NCI-H226 (cell line): Measurements from ENCODE around the gene PHLDA3.

ENCODE experiments used
- DNase-seq: peaks from one replicate; pipeline ENCODE4 v3.0.0-alpha.2; 2015

Gene PHLDA3

GRCh38 chr1:201468844-201469644 is at the start of gene PHLDA3:
Gene PHLDA3, minus strand, starts transcription at chr1:201469188. Its CDS starts 402 bp downstream, at chr1:201468786.
- DNase-seq, result peak; percentile 91

- DNase-seq, result no peak
Measured at GRCh38 chr1:201518071-201518470, 49.1 kb upstream of the PHLDA3 start.

DNA sequence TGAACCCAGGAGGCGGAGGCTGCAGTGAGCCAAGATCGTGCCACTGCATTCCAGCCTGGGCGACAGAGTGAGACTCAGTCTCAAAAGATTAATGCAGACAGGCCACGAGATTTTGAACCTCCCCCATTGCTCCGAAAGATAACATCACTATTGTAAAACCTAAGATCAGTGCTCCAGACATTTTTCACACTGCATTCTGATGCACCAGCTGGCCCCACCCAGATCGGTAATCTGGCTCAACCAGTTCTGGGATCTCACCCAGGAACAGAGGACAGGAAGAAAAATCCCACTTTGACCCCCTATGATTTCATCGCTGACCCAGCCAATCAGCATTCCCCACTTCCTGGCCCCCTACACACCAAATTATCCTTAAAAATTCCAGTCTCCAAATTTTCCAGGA is 48.6 kb upstream of the PHLDA3 start:
- peak; percentile 66 for DNase-seq

DNA sequence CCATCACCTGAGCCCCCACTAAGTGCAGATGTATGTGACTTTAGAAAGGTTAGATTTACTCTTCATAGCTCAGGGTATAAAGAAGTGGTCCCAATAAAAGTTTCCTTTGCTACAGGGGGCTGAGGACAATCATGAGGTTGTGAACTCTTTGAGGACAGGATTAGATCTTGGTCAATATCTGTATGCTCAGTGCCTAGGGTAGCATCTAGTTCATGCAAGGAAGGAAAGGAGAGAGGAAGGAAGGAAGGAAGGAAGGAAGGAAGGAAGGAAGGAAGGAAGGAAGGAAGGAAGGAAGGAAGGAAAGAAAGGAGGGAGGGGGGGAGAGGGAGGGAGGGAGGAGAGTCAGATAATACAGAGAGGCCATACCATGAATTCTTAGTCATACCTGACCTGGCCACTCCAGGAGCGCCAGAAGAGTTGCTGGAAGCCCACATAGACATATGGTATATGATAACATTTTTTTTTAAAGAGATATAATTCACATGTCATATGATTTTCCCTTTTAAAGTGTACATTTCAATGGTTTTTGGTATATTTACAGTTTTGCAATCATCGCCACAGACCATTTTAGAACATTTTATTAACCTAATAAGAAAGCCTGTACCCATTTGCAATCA is 47.6 kb upstream of the PHLDA3 start:
- no peak for DNase-seq

DNA sequence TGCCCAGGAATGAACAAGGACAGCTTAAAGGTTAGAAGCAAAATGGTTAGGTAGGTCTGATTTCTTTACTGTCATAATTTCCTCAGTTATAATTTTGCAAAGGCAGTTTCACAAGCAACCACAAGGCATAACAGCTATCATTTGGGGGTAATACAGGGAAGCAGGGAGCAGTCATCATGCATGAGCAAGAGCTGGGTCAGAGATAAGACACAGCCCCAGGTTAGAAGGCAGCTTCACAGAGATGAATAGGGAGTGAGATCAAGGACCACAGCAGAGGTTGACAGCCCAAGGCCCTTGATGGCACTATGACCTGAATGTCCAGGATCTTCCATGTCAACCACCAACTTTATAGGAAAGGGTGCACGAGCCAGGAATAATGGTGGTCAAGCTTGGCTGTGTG is 46.9 kb upstream of the PHLDA3 start:
- DNase-seq, result peak; percentile 79

- no peak for DNase-seq
Measured at GRCh38 chr1:201515062-201515750, 46.2 kb upstream of the PHLDA3 start.

GRCh38 chr1:201514466-201514865 is 45.5 kb upstream of the PHLDA3 start:
- no peak for DNase-seq

GRCh38 chr1:201513498-201514243 is 44.7 kb upstream of the PHLDA3 start:
- no peak for DNase-seq

- DNase-seq, result no peak
Measured at GRCh38 chr1:201511941-201512539, 43.1 kb upstream of the PHLDA3 start.

DNA sequence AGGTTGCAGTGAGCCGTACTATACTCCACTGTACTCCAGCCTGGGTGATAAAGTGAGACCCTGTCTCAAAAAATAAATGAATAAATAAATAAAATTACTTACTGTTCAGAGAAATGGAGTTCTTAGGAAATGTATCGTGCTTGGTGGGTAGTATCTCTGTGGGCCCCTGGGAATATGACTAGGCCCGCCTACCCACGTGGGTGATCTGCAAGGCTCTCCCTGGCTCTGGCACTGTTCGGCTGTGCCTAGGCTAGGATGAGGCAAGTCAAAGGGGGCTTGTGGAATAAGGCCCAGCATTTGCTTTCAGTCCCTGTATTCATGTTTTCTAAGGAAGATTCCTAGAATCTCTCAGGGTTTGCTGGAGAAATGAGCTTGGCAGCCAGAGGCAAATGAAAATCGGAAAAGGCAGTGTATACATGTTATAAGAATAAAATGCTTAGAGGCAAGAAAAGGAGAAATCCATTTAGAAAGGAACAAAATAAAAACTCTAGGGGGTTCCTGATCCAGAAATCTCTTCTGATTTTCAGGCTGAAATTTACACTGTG is 42.5 kb upstream of the PHLDA3 start:
- DNase-seq, result no peak

DNA sequence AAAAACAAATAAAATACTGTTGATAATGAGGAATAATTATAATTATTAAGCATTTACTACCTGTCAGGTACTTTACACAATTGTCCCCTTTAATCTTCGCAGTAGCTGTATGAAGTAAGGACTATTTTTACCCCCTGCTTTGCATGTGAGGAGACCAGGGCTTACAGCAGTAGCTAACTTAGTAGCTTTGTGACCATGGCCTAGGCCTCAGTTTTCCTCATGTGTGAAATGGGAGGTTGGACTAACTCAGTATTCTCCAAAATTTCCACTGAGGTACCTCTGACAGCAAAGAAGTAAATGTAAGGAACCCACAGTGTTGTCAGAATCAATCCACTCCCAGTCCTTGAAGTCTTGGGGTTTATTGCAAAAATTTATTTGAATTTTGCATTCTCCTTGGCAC is 41.7 kb upstream of the PHLDA3 start:
- DNase-seq, result no peak

GRCh38 chr1:201509601-201510374 is 40.8 kb upstream of the PHLDA3 start:
- DNase-seq, result no peak

GRCh38 chr1:201508809-201509208 is 39.8 kb upstream of the PHLDA3 start:
- DNase-seq, result no peak

DNA sequence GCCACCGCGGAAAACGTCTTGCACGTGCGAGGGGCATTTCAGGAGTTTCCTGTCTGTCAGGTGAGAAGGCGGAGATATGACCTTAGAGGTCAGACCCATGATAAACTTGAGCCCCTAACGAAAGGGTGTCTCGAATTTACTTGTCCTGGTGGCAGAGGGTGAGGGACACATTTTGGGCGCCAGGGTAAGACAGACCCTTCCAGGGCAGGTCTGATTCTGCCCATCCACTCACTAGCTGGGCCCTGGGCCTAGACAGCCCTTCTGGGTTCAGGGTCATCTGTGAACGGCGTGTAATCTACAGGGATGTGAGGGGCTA is 38.3 kb upstream of the PHLDA3 start:
- no peak for DNase-seq

DNA sequence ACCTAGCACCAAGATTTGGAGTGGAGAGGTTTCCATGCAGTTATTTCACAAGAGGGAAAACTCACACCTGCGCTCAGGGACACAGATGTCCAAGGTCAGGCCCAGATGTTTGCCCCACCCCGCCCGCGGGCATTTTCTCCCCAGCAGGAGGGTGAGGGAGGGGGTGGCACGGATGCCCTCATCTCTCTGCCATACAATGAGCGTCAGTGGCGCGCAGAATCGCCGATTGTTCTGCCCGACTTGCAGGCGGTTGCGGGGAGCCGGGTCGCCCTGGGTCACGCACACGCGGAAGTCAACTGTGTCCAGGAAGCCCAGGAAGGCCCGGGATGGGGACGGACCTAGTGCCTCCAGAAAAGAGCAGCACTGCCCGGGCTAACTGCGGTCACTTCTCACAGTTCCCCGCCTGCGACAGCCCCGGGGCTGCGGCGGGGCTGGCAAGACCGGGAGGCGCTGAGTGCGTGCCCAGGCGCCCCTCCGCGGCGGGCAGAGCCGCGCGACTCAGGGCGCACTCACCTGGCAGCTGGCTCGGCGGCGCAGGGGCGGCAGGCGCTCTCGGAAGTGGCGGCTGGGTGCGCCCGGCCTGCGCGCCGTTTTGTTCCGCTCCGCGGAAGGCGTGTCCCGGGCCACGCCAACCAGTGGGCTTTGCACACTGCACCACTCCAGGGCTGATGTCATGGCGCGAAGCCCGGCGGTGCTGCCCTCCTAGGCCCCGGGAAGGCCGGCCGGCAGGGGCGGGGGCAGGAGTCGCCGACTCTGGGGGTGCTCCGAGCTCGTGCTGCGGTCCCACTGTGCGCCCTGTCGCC is 37.8 kb upstream of the PHLDA3 start, which contains the start of gene CSRP1:
TSS of gene CSRP1 (minus strand) at position 567 of the 803 bp plus-strand sequence. CDS start 10,820 bp downstream, outside the sequence.
- peak; percentile 91 for DNase-seq

- DNase-seq, result no peak
Measured at GRCh38 chr1:201506092-201506491, 37.1 kb upstream of the PHLDA3 start.

- DNase-seq, result peak; percentile 72
Measured at GRCh38 chr1:201505503-201505890, 36.5 kb upstream of the PHLDA3 start.

DNA sequence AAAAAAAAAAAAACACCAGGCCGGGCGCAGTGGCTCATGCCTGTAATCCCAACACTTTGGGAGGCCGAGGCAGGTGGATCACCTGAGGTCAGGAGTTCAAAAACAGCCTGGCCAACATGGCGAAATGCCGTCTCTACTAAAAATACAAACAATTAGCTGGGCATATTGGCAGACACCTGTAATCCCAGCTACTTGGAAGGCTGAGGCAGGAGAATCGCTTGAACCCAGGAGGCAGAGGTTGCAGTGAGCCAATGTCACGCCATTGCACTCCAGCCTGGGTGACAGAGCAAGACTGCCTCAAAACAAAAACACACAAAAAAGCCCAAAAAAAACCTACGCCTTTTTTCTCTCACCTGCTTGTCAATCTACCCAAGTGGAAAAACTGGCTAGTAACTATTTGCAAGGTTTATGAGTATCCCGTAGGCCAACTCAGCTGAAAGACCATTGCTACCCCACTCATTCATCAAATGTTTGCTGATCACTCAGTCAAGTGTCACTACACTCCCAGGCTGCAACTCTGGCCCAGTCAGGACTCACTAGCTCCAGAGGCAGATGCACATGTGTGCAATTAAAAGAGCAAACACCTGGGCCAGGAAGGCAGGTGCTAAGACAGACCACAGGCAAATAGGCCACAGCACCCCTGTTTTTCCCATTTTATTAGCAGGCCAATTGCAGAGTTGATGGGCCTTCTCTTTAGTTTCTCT is 36.0 kb upstream of the PHLDA3 start:
- no peak for DNase-seq

DNA sequence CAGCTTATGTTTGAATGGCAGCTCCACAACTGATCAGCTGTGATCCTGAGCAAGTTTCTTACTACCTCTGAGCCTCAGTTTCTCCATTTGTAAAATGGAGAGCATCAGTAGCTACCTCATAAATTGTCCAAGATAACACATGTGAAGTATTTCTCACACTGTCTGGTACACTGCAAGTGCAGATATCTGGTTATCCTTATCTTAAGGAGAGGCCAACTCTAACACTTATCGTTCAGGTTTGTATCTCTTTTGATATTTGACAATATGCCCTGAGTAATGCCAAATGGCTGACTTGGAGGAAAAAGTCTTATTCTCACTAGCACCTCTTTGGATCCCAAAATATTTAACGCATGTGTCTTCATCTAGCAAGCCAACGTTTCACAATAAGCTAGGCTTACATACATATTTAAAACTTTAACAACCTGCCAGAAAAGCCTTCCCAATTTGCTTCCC is 35.2 kb upstream of the PHLDA3 start:
- DNase-seq, result peak; percentile 77
